Kidney (tissue), 14 donors: ENCODE results near the gene JMJD7. TPM values are rescaled to one million over a fixed set of nuclear protein-coding genes. Genes with fewer than 3 reads are reported as not detected.

Source experiments
- DNase-seq, 5 donors: peaks; one replicate each; pipeline ENCODE4 v3.0.0-alpha.2; 2013 to 2020
- FAIRE-seq: peaks from 2 replicates; lab custom pipeline; 2012; peaks lifted over from hg19 to GRCh38; lab: Jason Lieb, UNC
- H3K27ac ChIP-seq, 2 donors: one replicate each; pipeline ENCODE4 v1.7.0; 2013; ENCODE audit warnings: low read depth in 2 of 2, low read length in 2 of 2, inconsistent platforms in 1 of 2
- H3K27me3 ChIP-seq: one replicate; pipeline ENCODE4 v1.7.1; 2013; ENCODE audit warnings: low read length, inconsistent platforms; ENCODE audit not compliant: control insufficient read depth, insufficient read depth
- H3K36me3 ChIP-seq, 3 donors: one replicate each; pipeline versions ENCODE4 v1.7.0 to v1.7.1; 2013; ENCODE audit warnings: low read length in 3 of 3, control low read depth in 1 of 3, inconsistent platforms in 1 of 3; ENCODE audit not compliant: insufficient read depth in 3 of 3, control insufficient read depth in 2 of 3
- H3K4me1 ChIP-seq, 3 donors: one replicate each; pipeline versions ENCODE4 v1.7.0 to v1.7.1; 2013; ENCODE audit warnings: low read length in 3 of 3, inconsistent platforms in 1 of 3, low read depth in 1 of 3; ENCODE audit not compliant: control insufficient read depth in 2 of 3, insufficient read depth in 2 of 3
- H3K4me3 ChIP-seq, 3 donors: one replicate each; pipeline versions ENCODE4 v1.7.0 to v1.8.1; 2013; ENCODE audit warnings: low read length in 3 of 3, control low read depth in 1 of 3, inconsistent platforms in 1 of 3
- H3K9ac ChIP-seq, 3 donors: one replicate each; pipeline versions ENCODE4 v1.7.0 to v1.7.1; 2013; ENCODE audit warnings: low read length in 3 of 3, control low read depth in 1 of 3, inconsistent platforms in 1 of 3
- H3K9me3 ChIP-seq, 3 donors: one replicate each; pipeline versions ENCODE4 v1.7.0 to v1.7.1; 2013; ENCODE audit warnings: low read length in 3 of 3, control low read depth in 1 of 3, inconsistent platforms in 1 of 3; ENCODE audit not compliant: control insufficient read depth in 2 of 3, insufficient read depth in 1 of 3
- CTCF ChIP-seq: IDR thresholded peaks from 3 replicates; pipeline ENCODE4 v1.5.1; 2012; ENCODE audit warnings: mild to moderate bottlenecking, moderate library complexity, borderline replicate concordance; ENCODE audit not compliant: insufficient read depth; ENCODE audit errors: extremely low read depth
- intact Hi-C: fragments of 100-400 bp; cut with DNase I; formaldehyde crosslinking; loops from one replicate; pipeline ENCODE4 v1.11.1; 2022
- polyA plus RNA-seq: library from polyadenylated mRNA; stranded (reverse); fragments of 350-450 nt; fragmentation: Illumina TruSeq; extraction: RNeasy Lipid Tissue Mini Kit (QIAGEN cat#74804); gene quantifications from one replicate; pipeline ENCODE4 v1.2.3, GENCODE V29; 2014; ENCODE audit warnings: low read depth, low replicate concordance; ENCODE audit not compliant: insufficient read depth
- total RNA-seq: library from RNA; stranded (reverse); fragmentation: NEBNext Ultra II Directional; extraction: Animal tissue kit (Norgen Biotek cat#: 25700); gene quantifications from one replicate; pipeline ENCODE4 v1.2.1, GENCODE V29; 2021
- donor health status: control.
- donor health status: control.
- donor health status: control.
- donor health status: control.
- donor health status: control.
- donor health status: DM: yes; HTN: yes; CAD: no.
- donor health status: Normal renal cell carcinoma (clear cell type).

The JMJD7 gene
- total and polyA plus RNA-seq, 2 donors from 2014 or later = 16.2 to 17.6 TPM

- FAIRE-seq = no peak
- DNase-seq = peak in 3 of 5 donors; percentile 56 to 77 (median 62)
- TF ChIP-seq CTCF = no peak
- Histone ChIP-seq H3K9me3 (no peaks in the 10 kb centered on the region), H3K27ac (no peak overlapping the region), H3K36me3 (no peaks in the 10 kb centered on the region), H3K9ac (no peak overlapping the region), H3K27me3 (no peaks in the 10 kb centered on the region), H3K4me1 (peaks cover 0 to 6% (median 2%) of the 10 kb centered on the region in 3 donors), H3K4me3 (no peak overlapping the region)
- intact Hi-C loops = no loop called here
Observed at GRCh38 chr15:41832875-41833274, 5.0 kb downstream of the JMJD7 start.

- Histone ChIP-seq H3K4me3 (no peak overlapping the region), H3K36me3 (no peaks in the 10 kb centered on the region), H3K9me3 (no peaks in the 10 kb centered on the region), H3K4me1 (peaks cover 0 to under 1% (median 0%) of the 10 kb centered on the region in 3 donors), H3K9ac (no peak overlapping the region), H3K27me3 (no peaks in the 10 kb centered on the region), H3K27ac (no peak overlapping the region)
- intact Hi-C loops = no loop called here
- no peak for TF ChIP-seq CTCF
- DNase-seq (no peak), FAIRE-seq (no peak)
Observed at GRCh38 chr15:41834096-41834495, 6.2 kb downstream of the JMJD7 start.

- Histone ChIP-seq H3K4me1 (no peaks in the 10 kb centered on the region), H3K9ac (no peak overlapping the region), H3K9me3 (no peaks in the 10 kb centered on the region), H3K36me3 (peaks cover 0 to 3% (median 0%) of the 10 kb centered on the region in 3 donors), H3K27me3 (no peaks in the 10 kb centered on the region), H3K27ac (no peak overlapping the region), H3K4me3 (no peak overlapping the region)
- DNase-seq (no peak), FAIRE-seq (no peak)
- no peak for TF ChIP-seq CTCF
- intact Hi-C loops = no loop called here
Observed at GRCh38 chr15:41836073-41836472, 8.2 kb downstream of the JMJD7 start.

GRCh38 chr15:41836713-41837454, 9.0 kb downstream of the JMJD7 start:
- H3K9ac ChIP-seq = no peak overlapping the region
- FAIRE-seq = no peak
- H3K36me3 ChIP-seq = peaks cover 0 to 3% (median 0%) of the 10 kb centered on the region in 3 donors
- H3K4me3 ChIP-seq = no peak overlapping the region
- intact Hi-C loops = no loop called here
- H3K4me1 ChIP-seq = no peaks in the 10 kb centered on the region
- H3K9me3 ChIP-seq = no peaks in the 10 kb centered on the region
- TF ChIP-seq CTCF = no peak
- DNase-seq = no peak
- H3K27ac ChIP-seq = no peak overlapping the region
- no peaks in the 10 kb centered on the region for H3K27me3 ChIP-seq
